ENCODE measurements around the gene ASGR1. TPM values are rescaled to one million over a fixed set of nuclear protein-coding genes. Genes with fewer than 3 reads are reported as not detected.

Gene ASGR1
- total RNA-seq, 1 experiment from 2014 or later = 6.1 TPM

- TF ChIP-seq EZH2 (IDR thresholded peaks at IDR 0.05; ENCODE audit: borderline replicate concordance, low read depth, low read length, poor library complexity, severe bottlenecking) = no peak
- no peak for TF ChIP-seq CTCF (conservative IDR thresholded peaks at IDR 0.05; ENCODE audit: low read depth, low read length)
- intact Hi-C loops (cut with micrococcal nuclease; ENCODE audit: unreplicated experiment) = no loop called here
- no peaks in the 10 kb centered on the region for H3K9me3 ChIP-seq (ENCODE audit: low read depth, low read length, poor library complexity, severe bottlenecking)
- no peak for DNase-seq (ENCODE audit: low spot score)
- no peak overlapping the region for H3K4me3 ChIP-seq (ENCODE audit: low read depth, low read length, poor library complexity, severe bottlenecking)
- POLR2A ChIA-PET (ENCODE audit: low non-redundant PET) = interaction anchor here (0.6 kb wide), 1 partner anchor 9 kb away, joined by 3 read pairs; no protein-coding TSS in a partner anchor
- no TSS peak for BruUV-seq (replicated peaks)
- CTCF ChIA-PET = no interaction called here
- H3K4me1 ChIP-seq (ENCODE audit: insufficient read depth, low read length, poor library complexity, severe bottlenecking) = peaks cover 10% of the 10 kb centered on the region
- H3K36me3 ChIP-seq (ENCODE audit: insufficient read depth, low read length, poor library complexity, severe bottlenecking) = peaks cover 81% of the 10 kb centered on the region
- H3K27ac ChIP-seq (ENCODE audit: low read depth, low read length, poor library complexity, severe bottlenecking) = no peak overlapping the region
- H3K27me3 ChIP-seq (replicated peaks; ENCODE audit: insufficient read depth, low read depth, low read length, poor library complexity) = no peaks in the 10 kb centered on the region
Measured at GRCh38 chr17:7224110-7224509, 44.9 kb upstream of the ASGR1 start.

GRCh38 chr17:7223375-7223774 is 44.2 kb upstream of the ASGR1 start:
- intact Hi-C loops (cut with micrococcal nuclease; ENCODE audit: unreplicated experiment) = no loop called here
- Histone ChIP-seq H3K36me3 (ENCODE audit: insufficient read depth, low read length, poor library complexity, severe bottlenecking) (peaks cover 73% of the 10 kb centered on the region), H3K9me3 (ENCODE audit: low read depth, low read length, poor library complexity, severe bottlenecking) (no peaks in the 10 kb centered on the region), H3K4me1 (ENCODE audit: insufficient read depth, low read length, poor library complexity, severe bottlenecking) (peaks cover 18% of the 10 kb centered on the region), H3K27ac (ENCODE audit: low read depth, low read length, poor library complexity, severe bottlenecking) (no peak overlapping the region), H3K27me3 (replicated peaks; ENCODE audit: insufficient read depth, low read depth, low read length, poor library complexity) (no peaks in the 10 kb centered on the region), H3K4me3 (ENCODE audit: low read depth, low read length, poor library complexity, severe bottlenecking) (no peak overlapping the region)
- DNase-seq (ENCODE audit: low spot score) = no peak
- no peak for TF ChIP-seq CTCF (conservative IDR thresholded peaks at IDR 0.05; ENCODE audit: low read depth, low read length)
- no peak for TF ChIP-seq EZH2 (IDR thresholded peaks at IDR 0.05; ENCODE audit: borderline replicate concordance, low read depth, low read length, poor library complexity, severe bottlenecking)
- ChIA-PET POLR2A (ENCODE audit: low non-redundant PET) (no interaction called here), CTCF (no interaction called here)
- BruUV-seq (replicated peaks) = no TSS peak

GRCh38 chr17:7222972-7223292 is 43.8 kb upstream of the ASGR1 start:
- Histone ChIP-seq H3K9me3 (ENCODE audit: low read depth, low read length, poor library complexity, severe bottlenecking) (no peaks in the 10 kb centered on the region), H3K36me3 (ENCODE audit: insufficient read depth, low read length, poor library complexity, severe bottlenecking) (peaks cover 69% of the 10 kb centered on the region), H3K27ac (ENCODE audit: low read depth, low read length, poor library complexity, severe bottlenecking) (no peak overlapping the region), H3K4me3 (ENCODE audit: low read depth, low read length, poor library complexity, severe bottlenecking) (no peak overlapping the region), H3K27me3 (replicated peaks; ENCODE audit: insufficient read depth, low read depth, low read length, poor library complexity) (no peaks in the 10 kb centered on the region), H3K4me1 (ENCODE audit: insufficient read depth, low read length, poor library complexity, severe bottlenecking) (peaks cover 22% of the 10 kb centered on the region)
- POLR2A ChIA-PET (ENCODE audit: low non-redundant PET) = no interaction called here
- intact Hi-C loops (cut with micrococcal nuclease; ENCODE audit: unreplicated experiment) = no loop called here
- no TSS peak for BruUV-seq (replicated peaks)
- TF ChIP-seq EZH2 (IDR thresholded peaks at IDR 0.05; ENCODE audit: borderline replicate concordance, low read depth, low read length, poor library complexity, severe bottlenecking) (no peak), CTCF (conservative IDR thresholded peaks at IDR 0.05; ENCODE audit: low read depth, low read length) (no peak)
- DNase-seq (ENCODE audit: low spot score) = no peak
- CTCF ChIA-PET = no interaction called here

Measured in A673 (cell line).